ENCODE data around the gene C11orf68. TPM values are rescaled to one million over a fixed set of nuclear protein-coding genes. Genes with fewer than 3 reads are reported as not detected.

The C11orf68 gene
- total and polyA plus RNA-seq, 10 donors = 22.0 to 44.9 (median 33.2) TPM

DNA sequence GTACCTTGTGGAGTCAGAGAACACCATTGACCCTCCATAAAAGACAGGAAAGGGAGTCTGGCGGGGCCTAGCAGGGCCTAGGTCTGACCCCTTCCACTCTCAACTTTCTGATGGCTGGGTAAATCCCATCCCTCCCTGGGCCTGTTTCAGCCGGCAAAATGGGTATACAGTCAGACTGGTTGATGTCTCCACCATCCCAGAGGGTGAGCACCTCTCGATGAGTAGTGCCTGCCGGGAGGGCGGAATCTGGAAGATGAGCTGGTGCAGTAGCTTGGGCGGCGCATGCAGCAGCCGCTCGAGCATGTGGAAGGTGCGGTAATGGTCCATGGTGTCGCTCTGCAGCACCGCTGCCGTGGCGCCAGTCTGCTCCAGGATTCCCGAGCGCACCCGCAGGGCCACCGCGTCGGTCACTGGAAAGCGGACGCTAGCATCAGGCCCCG is 31.1 kb downstream of the C11orf68 start:
- Histone ChIP-seq H3K4me1 (peaks cover 41 to 87% (median 60%) of the 10 kb centered on the region in 6 donors), H3K27ac (peak overlapping the region; percentile 92 to 99 (median 96)), H3K9me3 (no peaks in the 10 kb centered on the region), H3K27me3 (replicated peaks in 1 of 7) (no peaks in the 10 kb centered on the region), H3K4me3 (peak overlapping the region; percentile 63 to 93 (median 88)), H3K36me3 (peaks cover 0 to 47% (median 33%) of the 10 kb centered on the region in 6 donors)
- TF ChIP-seq, protein P1, sequence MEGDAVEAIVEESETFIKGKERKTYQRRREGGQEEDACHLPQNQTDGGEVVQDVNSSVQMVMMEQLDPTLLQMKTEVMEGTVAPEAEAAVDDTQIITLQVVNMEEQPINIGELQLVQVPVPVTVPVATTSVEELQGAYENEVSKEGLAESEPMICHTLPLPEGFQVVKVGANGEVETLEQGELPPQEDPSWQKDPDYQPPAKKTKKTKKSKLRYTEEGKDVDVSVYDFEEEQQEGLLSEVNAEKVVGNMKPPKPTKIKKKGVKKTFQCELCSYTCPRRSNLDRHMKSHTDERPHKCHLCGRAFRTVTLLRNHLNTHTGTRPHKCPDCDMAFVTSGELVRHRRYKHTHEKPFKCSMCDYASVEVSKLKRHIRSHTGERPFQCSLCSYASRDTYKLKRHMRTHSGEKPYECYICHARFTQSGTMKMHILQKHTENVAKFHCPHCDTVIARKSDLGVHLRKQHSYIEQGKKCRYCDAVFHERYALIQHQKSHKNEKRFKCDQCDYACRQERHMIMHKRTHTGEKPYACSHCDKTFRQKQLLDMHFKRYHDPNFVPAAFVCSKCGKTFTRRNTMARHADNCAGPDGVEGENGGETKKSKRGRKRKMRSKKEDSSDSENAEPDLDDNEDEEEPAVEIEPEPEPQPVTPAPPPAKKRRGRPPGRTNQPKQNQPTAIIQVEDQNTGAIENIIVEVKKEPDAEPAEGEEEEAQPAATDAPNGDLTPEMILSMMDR (IDR thresholded peaks at IDR 0.05 in 8 of 11, conservative IDR thresholded peaks at IDR 0.05 in 3 of 11) = no peak
- TF ChIP-seq POLR2A (IDR thresholded peaks at IDR 0.05) (no peak), POLR2AphosphoS5 (IDR thresholded peaks at IDR 0.05) (no peak)
- DNase-seq = no peak
- 3 to 7% (median 5%) methylated on average over 21 to 23 of the region's 23 CpGs for WGBS, 5 donors
- intact Hi-C loops (cut with DNase I; ENCODE audit: low total_unique reads) = loop anchor here (5.0 kb wide), 1 partner anchor 100 kb away; no protein-coding TSS in a partner anchor

DNA sequence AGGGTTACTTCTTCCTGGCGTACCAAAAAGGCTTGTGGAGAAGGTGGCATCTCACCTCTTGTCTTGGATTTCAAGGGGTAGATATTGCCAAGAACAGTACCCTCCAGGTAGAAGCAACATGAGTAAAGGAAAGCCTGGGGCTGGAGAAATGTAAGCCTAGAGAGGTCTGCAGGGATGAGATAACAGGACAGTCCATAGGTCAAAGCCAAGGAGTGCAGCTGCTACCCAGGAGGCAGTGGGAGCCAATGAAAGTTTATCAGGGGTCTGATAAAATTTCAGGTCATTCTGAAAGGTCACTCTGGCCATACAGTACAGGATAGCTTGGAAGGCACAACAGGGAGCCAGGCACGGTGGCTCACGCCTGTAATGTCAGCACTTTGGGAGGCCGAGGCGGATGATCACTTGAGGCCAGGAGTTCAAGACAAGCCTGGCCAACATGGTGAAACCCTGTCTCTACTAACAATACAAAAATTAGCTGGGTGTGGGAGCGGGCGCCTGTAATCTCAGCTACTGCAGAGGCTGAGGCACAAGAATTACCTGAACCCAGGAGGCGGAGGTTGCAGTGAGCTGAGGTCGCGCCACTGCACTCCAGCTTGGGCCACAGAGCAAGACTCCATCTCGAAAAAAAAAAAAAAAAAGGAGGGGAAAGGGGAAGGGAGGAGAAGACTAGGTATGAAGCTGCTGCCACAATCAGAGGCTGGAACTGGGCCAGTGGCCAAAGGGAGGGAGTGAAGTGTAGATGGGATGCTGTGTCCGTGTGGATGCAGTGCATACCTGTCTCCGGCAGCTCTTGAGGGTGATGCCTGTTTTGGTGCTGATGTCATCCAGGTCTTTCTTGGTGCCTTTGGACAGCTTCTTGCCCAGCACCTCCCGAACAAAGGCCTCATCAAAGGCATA is 31.8 kb downstream of the C11orf68 start:
- TF ChIP-seq POLR2AphosphoS5 (IDR thresholded peaks at IDR 0.05) = no peak
- TF ChIP-seq POLR2A (IDR thresholded peaks at IDR 0.05) = no peak
- TF ChIP-seq, protein P1 (IDR thresholded peaks at IDR 0.05 in 8 of 11, conservative IDR thresholded peaks at IDR 0.05 in 3 of 11) = no peak
- Histone ChIP-seq H3K27ac (peak overlapping the region in 7 of 8 donors; percentile 92 to 99 (median 96)), H3K4me1 (peaks cover 34 to 83% (median 53%) of the 10 kb centered on the region in 6 donors), H3K4me3 (peak overlapping the region in 7 of 8 donors; percentile 63 to 93 (median 90)), H3K27me3 (replicated peaks in 1 of 7) (no peaks in the 10 kb centered on the region), H3K9me3 (no peaks in the 10 kb centered on the region), H3K36me3 (peaks cover 0 to 53% (median 38%) of the 10 kb centered on the region in 6 donors)
- intact Hi-C loops (cut with DNase I; ENCODE audit: low total_unique reads) = loop anchor here (5.0 kb wide), 1 partner anchor 100 kb away; no protein-coding TSS in a partner anchor
- WGBS, 5 donors = 82 to 92% (median 89%) methylated on average over 14 of the region's 14 CpGs
- DNase-seq = peak; percentile 73

DNA sequence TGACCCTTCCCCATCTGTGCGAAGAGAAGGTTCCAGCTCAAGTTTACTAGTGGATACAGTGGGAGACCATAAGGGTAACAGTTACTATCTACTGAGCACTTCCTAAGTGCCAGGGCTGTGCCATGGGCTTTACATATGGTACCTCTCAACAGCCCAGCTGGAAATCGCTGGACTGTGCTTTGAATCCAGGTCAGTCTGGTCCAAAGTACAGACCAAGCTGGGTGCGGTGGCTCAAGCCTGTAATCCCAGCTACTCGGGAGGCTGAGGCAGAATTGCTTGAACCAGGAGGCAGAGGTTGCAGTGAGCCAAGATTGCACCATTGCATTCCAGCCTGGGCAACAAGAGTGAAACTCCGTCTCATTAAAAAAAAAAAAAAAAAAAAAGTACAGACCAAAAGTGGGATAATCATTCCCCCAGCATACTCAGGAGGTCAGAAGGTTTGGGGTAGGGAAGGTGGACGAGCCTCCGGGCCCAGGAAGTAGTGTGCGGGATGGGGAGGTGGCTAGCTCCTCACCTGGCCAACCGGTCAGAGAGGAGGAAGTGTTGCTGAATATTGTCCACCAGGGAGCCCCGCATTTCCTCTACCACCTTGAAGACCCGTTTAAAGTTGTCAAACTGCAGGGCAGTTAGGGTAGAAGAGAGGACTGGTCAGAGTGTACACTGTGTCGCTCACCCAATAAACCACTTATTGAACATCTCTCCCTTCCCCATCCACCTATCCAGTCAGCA is 32.9 kb downstream of the C11orf68 start:
- no peak overlapping the region for H3K4me3 ChIP-seq
- H3K27ac ChIP-seq = peak overlapping the region in 1 of 8 donors; percentile 57
- H3K36me3 ChIP-seq = peaks cover 0 to 63% (median 38%) of the 10 kb centered on the region in 6 donors
- no peak for TF ChIP-seq POLR2AphosphoS5 (IDR thresholded peaks at IDR 0.05)
- no peak for TF ChIP-seq POLR2A (IDR thresholded peaks at IDR 0.05)
- TF ChIP-seq, protein P1 (IDR thresholded peaks at IDR 0.05 in 8 of 11, conservative IDR thresholded peaks at IDR 0.05 in 3 of 11) = no peak
- DNase-seq = peak; percentile 57
- no peaks in the 10 kb centered on the region for H3K27me3 ChIP-seq (replicated peaks in 1 of 7)
- WGBS, 5 donors = 79 to 93% (median 87%) methylated on average over 12 of the region's 12 CpGs
- intact Hi-C loops (cut with DNase I; ENCODE audit: low total_unique reads) = loop anchor here (5.0 kb wide), 1 partner anchor 101 kb away; no protein-coding TSS in a partner anchor
- H3K9me3 ChIP-seq = no peaks in the 10 kb centered on the region
- peaks cover 27 to 83% (median 50%) of the 10 kb centered on the region in 6 donors for H3K4me1 ChIP-seq
